MM.1S (cell line): ENCODE measurements around the gene SNX27.

Experiments
- DNase-seq: peaks from one replicate; pipeline ENCODE4 v3.0.0-alpha.2; 2015
- H2AFZ ChIP-seq: fragments of 300-600 bp; sonication (generic); 2 replicates; pipeline ENCODE4 v1.6.0; 2016; ENCODE audit warnings: antibody characterized with exemption, low read length
- H3F3A ChIP-seq: fragments of 300-600 bp; sonication (generic); 2 replicates; pipeline ENCODE4 v1.6.1; 2016; ENCODE audit warnings: mild to moderate bottlenecking, antibody characterized with exemption, low read length, moderate library complexity, mixed read lengths; ENCODE audit not compliant: insufficient read depth
- H3K27ac ChIP-seq: fragments of 300-600 bp; sonication (generic); 2 replicates; pipeline ENCODE4 v1.5.1; 2016; ENCODE audit warnings: mild to moderate bottlenecking, low read length
- H3K27me3 ChIP-seq: fragments of 300-600 bp; sonication (generic); replicated peaks from 2 replicates; pipeline ENCODE4 v1.6.0; 2016; ENCODE audit warnings: low read length; ENCODE audit not compliant: insufficient read depth
- H3K36me3 ChIP-seq: fragments of 300-600 bp; sonication (generic); replicated peaks from 2 replicates; pipeline ENCODE4 v1.6.1; 2016; ENCODE audit warnings: mild to moderate bottlenecking, low read length, mixed read lengths; ENCODE audit not compliant: insufficient read depth
- H3K4me1 ChIP-seq: fragments of 300-600 bp; sonication (generic); 2 replicates; pipeline ENCODE4 v1.6.1; 2016; ENCODE audit warnings: low read length, mixed read lengths
- H3K4me2 ChIP-seq: fragments of 300-600 bp; sonication (generic); 2 replicates; pipeline ENCODE4 v1.6.0; 2016; ENCODE audit warnings: low read depth, low read length
- H3K4me3 ChIP-seq: fragments of 300-600 bp; sonication (generic); 2 replicates; pipeline ENCODE4 v1.5.1; 2016; ENCODE audit warnings: low read length, mixed read lengths
- H3K79me2 ChIP-seq: fragments of 300-600 bp; sonication (generic); 2 replicates; pipeline ENCODE4 v1.6.1; 2016; ENCODE audit warnings: mixed run types, low read length, mixed read lengths
- H3K9ac ChIP-seq: fragments of 300-600 bp; sonication (generic); 2 replicates; pipeline ENCODE4 v1.6.1; 2016; ENCODE audit warnings: low read length, mixed read lengths
- H3K9me2 ChIP-seq: fragments of 300-600 bp; sonication (generic); replicated peaks from 2 replicates; pipeline ENCODE4 v1.6.1; 2016; ENCODE audit warnings: mild to moderate bottlenecking, low read length, mixed read lengths; ENCODE audit not compliant: insufficient read depth
- H3K9me3 ChIP-seq: fragments of 300-600 bp; sonication (generic); replicated peaks from 2 replicates; pipeline ENCODE4 v1.6.1; 2016; ENCODE audit warnings: mild to moderate bottlenecking, low read length, mixed read lengths; ENCODE audit not compliant: insufficient read depth
- H4K20me1 ChIP-seq: fragments of 300-600 bp; sonication (generic); 2 replicates; pipeline ENCODE4 v1.6.1; 2016; ENCODE audit warnings: mild to moderate bottlenecking, low read length, moderate library complexity, mixed read lengths; ENCODE audit not compliant: insufficient read depth
- CTCF ChIP-seq: fragments of 300-600 bp; sonication (generic); IDR thresholded peaks from 2 replicates; pipeline ENCODE4 v1.5.1; 2016; ENCODE audit warnings: antibody characterized with exemption, low read length, mixed read lengths
- EZH2 ChIP-seq: fragments of 300-600 bp; sonication (generic); optimal IDR thresholded peaks from 2 replicates; pipeline ENCODE3; 2017; ENCODE audit warnings: low read depth, mild to moderate bottlenecking, antibody characterized with exemption, low read length, mixed read lengths
- EZH2phosphoT487 ChIP-seq: fragments of 300-600 bp; sonication (generic); IDR thresholded peaks from 2 replicates; pipeline ENCODE4 v1.6.1; 2018; ENCODE audit warnings: antibody characterized with exemption, low read length

Gene SNX27

DNA sequence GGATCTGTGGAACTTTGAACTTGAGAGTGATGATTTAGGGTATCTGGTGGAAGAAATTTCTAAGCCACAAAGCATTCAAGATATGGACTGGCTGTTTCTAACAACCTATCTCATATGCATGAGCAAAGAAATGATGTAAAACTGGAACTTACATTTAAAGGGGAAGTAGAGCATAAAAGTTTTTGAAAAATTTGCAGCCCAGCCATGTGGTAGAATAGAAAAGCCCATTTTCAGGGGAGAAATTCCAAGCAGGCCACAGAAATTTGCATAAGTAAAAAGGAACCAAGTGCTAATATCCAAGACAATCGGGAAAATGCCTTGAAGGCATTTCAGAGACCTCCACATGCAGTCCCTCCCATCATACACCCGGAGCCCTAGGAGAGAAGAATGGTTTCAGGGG lies 125.2 kb downstream of the SNX27 start:
- TF ChIP-seq EZH2phosphoT487 (no peak), EZH2 (no peak), CTCF (no peak)
- Histone ChIP-seq H3K9me2 (no peaks in the 10 kb centered on the region), H3K4me3 (no peak overlapping the region), H2AFZ (no peak overlapping the region), H4K20me1 (no peaks in the 10 kb centered on the region), H3K79me2 (no peaks in the 10 kb centered on the region), H3F3A (no peaks in the 10 kb centered on the region), H3K9ac (no peak overlapping the region), H3K4me2 (no peak overlapping the region), H3K27me3 (no peaks in the 10 kb centered on the region), H3K4me1 (peaks cover 4% of the 10 kb centered on the region; the same call in 1 of the 2 replicates), H3K9me3 (no peaks in the 10 kb centered on the region), H3K27ac (no peak overlapping the region), H3K36me3 (no peaks in the 10 kb centered on the region)
- no peak for DNase-seq

- H3K9me2 ChIP-seq, result no peaks in the 10 kb centered on the region
These were observed 125.6 kb downstream of the SNX27 start for GRCh38 chr1:151737479-151737878.

DNA sequence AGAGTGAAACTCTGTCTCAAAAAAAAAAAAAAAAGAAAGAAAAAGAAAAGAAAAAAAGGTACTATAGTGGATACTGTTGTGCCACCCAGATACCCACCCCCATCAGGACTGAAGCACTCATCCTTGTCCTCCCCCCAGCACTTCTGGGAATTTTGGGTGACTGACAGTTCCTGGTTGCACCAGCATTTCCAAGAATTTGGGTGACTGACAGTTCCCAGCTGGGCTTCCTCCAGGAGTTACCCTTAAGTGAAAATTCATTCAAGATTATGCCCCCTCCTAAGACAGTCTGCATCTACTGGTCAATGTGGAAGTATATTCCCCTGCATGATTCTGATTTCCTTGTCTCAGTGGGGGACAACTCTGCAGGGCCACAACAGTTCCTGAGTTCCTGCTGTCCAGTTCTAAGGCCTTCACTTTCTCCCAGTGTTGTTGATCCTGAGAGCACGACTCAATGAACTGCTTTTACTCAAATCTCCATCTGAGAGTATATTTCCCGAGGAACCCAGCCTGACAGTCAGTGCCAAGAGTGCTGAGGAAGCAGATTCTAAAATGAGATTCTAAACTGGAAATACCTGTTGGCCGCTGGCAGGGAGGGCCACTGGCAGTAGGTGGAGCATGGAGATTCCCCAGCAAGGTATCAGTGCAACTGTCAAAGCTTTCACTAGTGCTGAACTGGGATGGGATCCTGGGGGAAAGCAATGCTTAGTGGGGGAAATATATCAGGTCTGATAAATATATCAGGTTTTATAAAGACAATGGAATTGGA lies 127.9 kb downstream of the SNX27 start:
- no peaks in the 10 kb centered on the region for H3F3A ChIP-seq
- H3K4me1 ChIP-seq, result peaks cover 4% of the 10 kb centered on the region; the same call in 1 of the 2 replicates
- no peaks in the 10 kb centered on the region for H4K20me1 ChIP-seq
- H3K36me3 ChIP-seq, result no peaks in the 10 kb centered on the region
- no peak overlapping the region for H3K4me3 ChIP-seq
- H3K79me2 ChIP-seq, result no peaks in the 10 kb centered on the region
- no peak overlapping the region for H2AFZ ChIP-seq
- H3K27me3 ChIP-seq, result no peaks in the 10 kb centered on the region
- H3K9ac ChIP-seq, result no peak overlapping the region
- no peak for TF ChIP-seq EZH2
- no peak for TF ChIP-seq EZH2phosphoT487
- TF ChIP-seq CTCF, result no peak
- DNase-seq, result no peak
- no peaks in the 10 kb centered on the region for H3K9me3 ChIP-seq
- H3K9me2 ChIP-seq, result no peaks in the 10 kb centered on the region
- no peak overlapping the region for H3K27ac ChIP-seq
- no peak overlapping the region for H3K4me2 ChIP-seq

More at GRCh38 chr1:151737479-151737878, 125.6 kb downstream of the SNX27 start:
- TF ChIP-seq EZH2 (no peak), CTCF (no peak), EZH2phosphoT487 (no peak)
- H3K4me2 ChIP-seq, result no peak overlapping the region
- no peaks in the 10 kb centered on the region for H3K79me2 ChIP-seq
- no peaks in the 10 kb centered on the region for H3K9me3 ChIP-seq
- no peaks in the 10 kb centered on the region for H3F3A ChIP-seq
- no peak overlapping the region for H3K9ac ChIP-seq
- H3K36me3 ChIP-seq, result no peaks in the 10 kb centered on the region
- H3K4me3 ChIP-seq, result no peak overlapping the region
- DNase-seq, result no peak
- no peak overlapping the region for H3K27ac ChIP-seq
- H4K20me1 ChIP-seq, result no peaks in the 10 kb centered on the region
- H3K27me3 ChIP-seq, result no peaks in the 10 kb centered on the region
- H2AFZ ChIP-seq, result no peak overlapping the region
- H3K4me1 ChIP-seq, result peaks cover 4% of the 10 kb centered on the region; the same call in 1 of the 2 replicates
